NOMO-1 treated with DMSO at 0.1 percent for 48 hours (cell line): ENCODE results near the gene FBXW4.
A peak's percentile ranks its signal among the peaks of the same experiment; 100 is the strongest.

ENCODE experiments used
- DNase-seq: peaks from one replicate; lab custom pipeline; 2025; ENCODE audit not compliant: unreplicated experiment; lab: John Stamatoyannopoulos, UW

Gene FBXW4

GRCh38 chr10:101618871-101619270 lies 76.1 kb downstream of the FBXW4 start:
- no peak for DNase-seq

- no peak for DNase-seq
These were observed 77.0 kb downstream of the FBXW4 start for GRCh38 chr10:101617824-101618568.

GRCh38 chr10:101617102-101617823 lies 77.7 kb downstream of the FBXW4 start:
- DNase-seq: peak; percentile 95

GRCh38 chr10:101616415-101617101 lies 78.4 kb downstream of the FBXW4 start:
- DNase-seq: no peak

GRCh38 chr10:101615525-101616116 lies 79.3 kb downstream of the FBXW4 start:
- DNase-seq: no peak

- DNase-seq: no peak
These were observed 80.1 kb downstream of the FBXW4 start for GRCh38 chr10:101614663-101615524.

- DNase-seq: no peak
These were observed 81.3 kb downstream of the FBXW4 start for GRCh38 chr10:101613646-101614045.

- DNase-seq: no peak
These were observed 82.1 kb downstream of the FBXW4 start for GRCh38 chr10:101612872-101613271.

GRCh38 chr10:101612086-101612485 lies 82.9 kb downstream of the FBXW4 start:
- DNase-seq: no peak

GRCh38 chr10:101611096-101611905 lies 83.7 kb downstream of the FBXW4 start:
- no peak for DNase-seq

- DNase-seq: no peak
These were observed 85.5 kb downstream of the FBXW4 start for GRCh38 chr10:101609481-101609880.

- DNase-seq: no peak
These were observed 87.8 kb downstream of the FBXW4 start for GRCh38 chr10:101607124-101607523.

- DNase-seq: peak; percentile 95
These were observed 92.1 kb downstream of the FBXW4 start for GRCh38 chr10:101602761-101603398.

- DNase-seq: no peak
These were observed 93.4 kb downstream of the FBXW4 start for GRCh38 chr10:101601541-101601940.

GRCh38 chr10:101597091-101597900 lies 97.7 kb downstream of the FBXW4 start:
- no peak for DNase-seq

GRCh38 chr10:101595591-101596433 lies 99.2 kb downstream of the FBXW4 start:
- no peak for DNase-seq

- peak; percentile 92 for DNase-seq
These were observed 101.6 kb downstream of the FBXW4 start for GRCh38 chr10:101593331-101593730.

- DNase-seq: no peak
These were observed 106.1 kb downstream of the FBXW4 start for GRCh38 chr10:101588879-101589278.
